ENCODE results near the gene ANKS1B.

The ANKS1B gene

DNA sequence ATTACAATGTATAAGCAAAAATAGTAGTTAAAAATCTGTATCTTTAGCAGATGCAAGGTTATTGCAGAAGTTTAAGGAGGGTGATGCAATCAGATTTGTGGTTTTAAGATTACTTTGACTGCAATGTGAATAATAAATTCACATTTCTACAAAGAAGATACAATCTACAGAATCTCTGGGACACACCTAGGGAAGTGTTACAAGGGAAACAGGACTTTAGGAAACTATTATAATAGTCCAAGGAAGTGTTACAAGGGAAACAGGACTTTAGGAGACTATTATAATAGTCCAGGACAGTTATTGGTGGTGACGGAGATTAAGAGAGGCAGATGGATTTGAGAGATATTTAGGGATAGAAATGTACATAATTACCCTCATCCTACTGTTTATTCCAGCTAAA lies 491.5 kb downstream of the ANKS1B start:
- in situ Hi-C loops (cut with MboI; ENCODE audit: low sequenced_read_pairs) = no loop called here

DNA sequence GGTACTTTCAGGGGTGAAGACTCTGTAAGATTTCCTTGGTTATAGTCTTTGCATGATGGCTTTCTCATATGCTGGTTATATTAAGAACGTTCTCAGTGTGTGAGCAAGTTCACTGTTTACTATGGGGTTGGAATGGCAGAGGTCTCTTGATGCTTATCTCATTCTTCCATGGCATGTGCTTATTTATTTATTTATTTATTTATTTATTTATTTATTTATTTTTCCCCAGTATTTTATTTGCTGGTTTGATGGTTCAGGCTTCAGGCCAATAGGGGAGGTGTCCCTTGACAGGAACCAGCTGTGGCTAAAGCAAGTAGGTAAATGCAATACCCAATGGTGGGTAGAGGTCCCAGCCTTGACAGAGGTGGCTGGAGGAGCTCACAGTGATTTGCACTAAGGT lies 498.5 kb downstream of the ANKS1B start:
- in situ Hi-C loops (cut with MboI; ENCODE audit: low sequenced_read_pairs) = no loop called here

DNA sequence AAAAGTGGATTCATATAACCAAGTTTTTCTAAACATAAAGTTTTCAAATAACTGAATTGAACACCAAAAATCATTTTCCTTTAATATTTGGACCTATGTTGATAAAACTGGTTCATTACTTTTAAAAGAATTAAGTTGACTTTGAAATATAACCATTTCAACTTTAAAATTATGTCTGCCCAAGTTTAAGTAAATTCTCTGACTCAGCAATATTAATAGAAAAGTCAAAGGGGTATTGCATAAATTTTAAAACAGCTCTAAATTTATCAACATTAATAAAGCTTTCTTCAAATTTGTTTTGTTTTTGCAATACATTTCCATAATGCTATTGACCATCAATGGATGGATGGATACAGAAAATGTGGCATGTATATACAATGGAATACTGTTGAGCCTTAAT lies 505.6 kb downstream of the ANKS1B start:
- in situ Hi-C loops (cut with MboI; ENCODE audit: low sequenced_read_pairs) = no loop called here

DNA sequence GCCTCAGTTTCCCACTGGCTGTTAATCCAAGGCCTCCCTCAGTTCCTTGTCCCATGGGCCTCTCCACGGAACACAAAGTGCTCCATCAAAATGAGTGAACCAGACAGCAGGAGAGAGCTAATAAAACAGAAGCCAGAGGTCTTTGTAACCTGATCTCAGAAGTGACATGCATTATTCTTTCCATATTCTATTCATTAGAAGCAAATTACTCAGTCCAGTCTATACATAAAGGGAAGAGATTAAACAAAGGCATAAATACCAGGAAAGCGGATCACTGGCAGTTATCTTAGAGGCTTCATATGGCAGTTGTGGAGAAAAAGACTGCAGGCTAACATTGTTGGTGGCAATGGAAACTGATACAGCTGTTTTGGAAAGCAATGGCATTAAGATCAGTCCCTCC lies 507.8 kb downstream of the ANKS1B start:
- in situ Hi-C loops (cut with MboI; ENCODE audit: low sequenced_read_pairs) = no loop called here

DNA sequence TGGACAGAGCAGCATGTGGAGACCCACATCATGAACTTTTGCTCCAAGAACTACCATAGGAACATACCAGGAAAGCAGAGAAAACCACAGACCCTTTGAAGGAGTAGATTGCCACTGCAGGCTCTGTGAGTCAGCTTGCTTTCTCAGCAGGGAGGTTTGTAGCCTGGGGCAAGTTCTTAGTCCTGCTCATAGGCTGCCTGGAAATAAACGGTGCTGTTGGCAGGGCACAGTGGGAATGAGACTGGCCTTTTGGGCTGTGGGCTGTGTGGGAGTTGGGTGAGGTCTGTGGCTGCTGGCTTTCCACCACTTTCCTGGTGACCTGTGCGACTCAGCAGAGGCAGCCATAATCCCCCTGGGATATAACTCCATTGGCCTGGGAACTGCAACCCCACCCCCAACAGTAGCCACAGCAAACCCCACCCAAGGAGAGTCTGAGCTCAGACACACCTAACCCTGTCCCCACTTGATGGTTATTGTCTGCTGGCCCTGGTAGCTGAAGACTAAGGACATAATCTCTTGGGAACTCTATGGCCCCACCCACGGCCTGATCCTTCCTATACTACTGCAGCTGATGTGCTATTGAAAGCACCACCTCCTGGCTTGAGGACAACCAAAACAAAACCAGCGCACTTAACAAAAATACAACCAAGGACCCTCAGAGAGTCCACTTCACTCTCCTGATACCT lies 529.2 kb downstream of the ANKS1B start:
- in situ Hi-C loops (cut with MboI; ENCODE audit: low sequenced_read_pairs) = no loop called here

DNA sequence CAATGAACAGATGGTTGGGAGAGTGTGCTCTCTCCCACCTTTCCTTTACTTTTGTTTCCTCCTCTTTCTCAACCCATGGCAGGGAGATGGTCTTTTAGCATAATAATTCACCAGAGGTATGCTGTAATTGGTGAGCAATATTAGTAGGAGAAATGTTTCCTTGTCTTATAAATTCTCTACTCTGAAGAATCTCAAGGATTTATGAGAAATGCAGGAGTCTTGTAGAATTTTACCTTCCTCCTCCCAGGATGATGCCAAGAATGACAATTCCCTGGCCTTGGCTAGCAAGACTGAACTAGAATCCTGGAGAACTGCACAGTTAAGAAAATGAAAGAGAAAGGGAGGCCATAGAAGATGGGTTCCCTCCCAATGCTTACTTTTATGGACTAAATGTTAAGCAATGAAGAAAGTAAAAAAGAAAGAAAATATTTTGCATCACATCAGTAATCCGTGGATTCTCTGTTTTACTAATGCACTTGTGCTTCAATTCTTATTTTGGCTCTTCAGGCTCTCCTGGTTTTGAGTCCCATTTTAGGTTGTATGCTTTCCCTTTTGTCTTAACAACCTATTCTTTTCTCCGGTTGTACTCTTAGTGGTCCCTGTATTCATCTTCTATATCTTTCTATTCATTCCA lies 530.1 kb downstream of the ANKS1B start:
- in situ Hi-C loops (cut with MboI; ENCODE audit: low sequenced_read_pairs) = no loop called here

DNA sequence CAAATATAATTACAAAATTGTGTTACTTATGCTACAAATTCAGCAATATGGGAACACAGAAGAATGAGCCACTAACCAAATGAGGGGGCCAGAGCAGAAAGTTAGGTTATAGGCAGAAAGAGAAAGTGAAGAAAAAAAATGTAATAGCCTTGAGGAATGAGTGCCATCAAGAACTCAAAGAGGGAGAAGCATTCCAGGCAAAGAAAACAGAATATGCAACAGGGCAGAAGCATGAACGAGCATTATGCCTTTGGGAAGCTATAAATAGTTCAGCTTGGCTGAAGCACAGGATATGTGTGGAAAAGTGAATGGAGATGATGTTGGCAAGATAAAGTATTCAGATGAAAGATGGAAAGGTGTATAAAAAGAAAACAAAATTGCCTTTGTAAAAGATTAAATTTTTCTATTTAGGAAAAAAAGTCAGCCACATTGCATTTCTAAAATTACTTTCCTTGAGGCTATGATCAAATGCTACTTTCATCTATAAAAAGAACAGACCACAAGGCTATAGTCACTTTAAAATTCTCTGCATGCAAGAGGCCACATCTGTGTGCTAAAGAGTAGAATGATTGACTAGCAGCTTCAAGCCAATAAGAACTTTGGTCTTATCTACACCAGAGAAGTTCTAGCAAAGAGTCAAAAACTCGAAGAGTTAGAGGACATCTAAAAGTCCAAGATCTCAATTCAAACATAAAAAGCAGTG lies 530.7 kb downstream of the ANKS1B start:
- in situ Hi-C loops (cut with MboI; ENCODE audit: low sequenced_read_pairs) = no loop called here

DNA sequence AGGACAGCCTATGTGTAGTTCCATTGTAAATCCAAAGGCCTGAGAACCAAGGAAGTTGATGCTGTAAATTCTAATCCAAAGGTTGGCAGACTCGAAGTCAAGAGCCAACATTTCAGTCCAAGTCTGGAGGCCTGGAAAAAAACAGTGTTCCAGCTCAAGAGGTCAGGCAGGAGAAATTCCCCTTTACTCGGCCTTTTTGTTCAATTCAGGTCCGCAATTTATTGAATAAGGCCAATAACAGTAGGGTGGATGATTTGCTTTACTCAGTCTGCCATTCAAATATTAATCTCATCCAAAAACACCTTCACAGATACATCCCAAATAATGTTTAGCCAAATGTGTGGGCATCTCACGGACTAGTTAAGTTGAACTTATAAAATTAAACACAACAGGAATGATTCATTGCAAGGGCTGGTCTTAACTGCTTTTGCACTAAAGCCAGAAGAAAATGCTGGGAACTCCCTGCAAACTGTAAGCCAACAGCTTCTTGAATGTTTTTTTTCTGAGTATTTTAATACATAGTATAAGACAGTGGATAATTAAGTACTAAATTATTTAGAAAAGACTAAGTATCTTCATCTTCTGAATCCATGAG lies 534.6 kb downstream of the ANKS1B start:
- in situ Hi-C loops (cut with MboI; ENCODE audit: low sequenced_read_pairs) = no loop called here

DNA sequence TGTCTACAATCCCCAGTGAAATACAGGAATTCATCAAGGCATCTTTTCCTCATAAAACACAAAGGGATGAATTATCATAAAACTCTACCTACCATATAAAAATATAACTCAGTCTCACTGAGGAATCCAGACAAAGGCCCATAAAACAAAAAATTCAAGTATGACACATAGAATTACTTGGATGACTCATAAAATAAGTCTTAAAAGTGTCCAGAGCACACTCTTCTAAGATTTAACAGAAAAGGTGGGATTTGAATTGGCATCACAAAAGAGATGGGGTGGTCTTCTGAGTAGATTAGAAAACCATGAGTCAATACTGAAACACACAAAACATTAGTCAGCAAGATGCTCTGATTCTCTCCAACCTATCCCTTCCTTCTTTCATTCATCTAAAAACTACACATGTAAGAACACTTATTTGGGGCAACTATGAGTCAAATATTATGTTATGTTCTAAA lies 539.8 kb downstream of the ANKS1B start:
- in situ Hi-C loops (cut with MboI; ENCODE audit: low sequenced_read_pairs) = no loop called here

DNA sequence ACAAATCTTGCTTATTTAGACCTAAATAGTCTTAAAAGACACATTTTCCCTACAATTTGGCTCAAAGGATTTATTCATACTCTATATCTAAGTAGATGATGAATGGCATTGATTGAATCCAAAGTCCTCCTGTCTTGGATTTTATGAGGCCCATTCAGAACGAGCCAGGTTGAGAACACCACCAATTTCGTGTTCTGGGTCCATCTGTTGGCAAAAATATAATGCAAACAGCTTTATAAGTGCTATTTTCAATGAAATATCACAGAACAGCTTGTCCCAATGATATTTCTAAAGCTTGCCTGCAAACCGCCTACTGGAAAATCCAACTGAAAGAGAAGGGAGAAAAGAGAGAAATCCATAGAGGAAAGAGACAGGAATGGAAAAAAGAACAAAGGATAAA lies 542.0 kb downstream of the ANKS1B start:
- in situ Hi-C loops (cut with MboI; ENCODE audit: low sequenced_read_pairs) = no loop called here

DNA sequence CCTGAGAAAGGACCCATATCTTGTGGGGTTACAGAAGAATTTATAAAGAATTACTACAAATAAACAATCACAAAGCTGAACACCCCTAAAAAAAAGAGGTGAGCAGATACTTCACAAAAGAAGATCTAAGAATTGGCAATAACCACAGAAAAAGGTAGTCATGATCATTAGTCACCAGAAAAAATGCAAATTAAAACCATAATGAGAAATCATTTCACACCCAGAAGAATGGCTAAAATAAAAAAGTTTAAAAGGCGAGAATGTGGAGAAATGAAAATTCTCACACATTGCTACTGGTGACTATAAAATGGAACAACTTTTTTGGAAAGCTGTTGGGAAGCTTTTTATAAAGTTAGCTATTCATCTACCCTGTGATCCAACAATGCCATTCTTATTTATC lies 545.3 kb downstream of the ANKS1B start:
- in situ Hi-C loops (cut with MboI; ENCODE audit: low sequenced_read_pairs) = no loop called here

DNA sequence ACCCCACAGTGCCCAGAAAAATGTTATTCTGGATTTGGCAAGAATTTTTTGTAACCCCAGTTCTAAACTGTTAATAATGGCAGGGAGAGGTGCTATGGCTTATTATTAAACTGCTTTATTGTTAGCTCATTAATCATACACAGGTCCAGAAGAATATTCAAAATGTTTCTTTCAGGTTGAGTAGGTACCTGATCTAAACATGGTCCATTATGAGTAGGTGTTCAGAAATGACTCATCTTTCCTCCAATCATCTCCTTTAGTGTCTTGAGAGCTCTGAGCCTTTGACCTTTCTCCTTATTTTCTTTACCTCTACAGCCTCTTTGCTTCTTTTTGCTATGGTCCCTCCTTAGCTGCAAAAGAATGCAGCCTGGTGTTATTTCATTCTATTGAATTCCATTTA lies 548.2 kb downstream of the ANKS1B start:
- in situ Hi-C loops (cut with MboI; ENCODE audit: low sequenced_read_pairs) = no loop called here

DNA sequence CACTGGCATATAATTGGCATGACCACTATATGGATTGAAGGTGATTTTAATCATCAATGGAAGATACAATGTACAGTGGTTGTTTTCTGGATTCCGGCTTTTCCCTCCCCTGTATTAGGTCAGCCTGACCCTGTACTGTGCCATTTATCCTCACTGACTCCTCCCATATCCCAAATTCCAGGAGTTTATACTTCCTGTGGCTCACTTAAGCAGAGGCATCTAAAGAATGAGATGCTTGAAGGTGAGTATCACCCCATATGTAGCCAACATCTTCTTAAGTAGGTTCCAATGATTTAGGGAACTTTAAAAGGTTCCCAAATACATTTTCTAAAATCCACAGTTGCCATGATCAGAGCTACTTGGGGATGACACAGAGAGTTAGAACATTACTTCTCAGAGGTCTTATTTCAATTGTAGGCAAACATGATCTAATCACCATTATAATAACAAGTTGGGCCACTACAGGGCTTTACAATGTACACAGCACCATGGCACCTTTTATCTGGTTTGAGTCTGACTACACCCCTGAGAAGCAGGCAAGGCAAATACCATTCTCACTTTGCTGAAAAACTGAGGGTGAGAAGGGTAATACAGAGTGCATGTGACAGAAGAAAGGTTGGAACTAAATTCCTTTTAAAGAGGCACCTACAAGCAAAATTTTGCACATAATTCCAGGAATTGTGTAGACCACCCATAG lies 549.5 kb downstream of the ANKS1B start:
- in situ Hi-C loops (cut with MboI; ENCODE audit: low sequenced_read_pairs) = no loop called here

DNA sequence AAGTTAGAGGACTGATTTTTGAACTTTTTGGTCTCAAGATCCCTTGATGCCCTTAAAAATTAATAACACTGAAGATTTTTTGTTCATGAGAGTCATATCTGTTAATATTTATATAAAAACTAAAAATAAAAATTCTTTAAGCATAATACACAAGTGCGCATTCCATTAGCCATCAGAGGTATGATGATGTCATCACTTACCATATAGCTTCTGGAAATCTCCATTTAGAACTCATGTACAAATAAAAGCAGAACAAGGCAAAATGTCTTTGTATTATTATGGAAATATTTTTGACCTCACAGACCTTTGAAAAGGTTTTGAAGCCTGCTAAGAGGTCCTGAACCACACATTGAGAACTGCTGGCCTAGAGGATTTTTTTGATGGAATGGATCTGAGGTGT lies 551.6 kb downstream of the ANKS1B start:
- in situ Hi-C loops (cut with MboI; ENCODE audit: low sequenced_read_pairs) = no loop called here

DNA sequence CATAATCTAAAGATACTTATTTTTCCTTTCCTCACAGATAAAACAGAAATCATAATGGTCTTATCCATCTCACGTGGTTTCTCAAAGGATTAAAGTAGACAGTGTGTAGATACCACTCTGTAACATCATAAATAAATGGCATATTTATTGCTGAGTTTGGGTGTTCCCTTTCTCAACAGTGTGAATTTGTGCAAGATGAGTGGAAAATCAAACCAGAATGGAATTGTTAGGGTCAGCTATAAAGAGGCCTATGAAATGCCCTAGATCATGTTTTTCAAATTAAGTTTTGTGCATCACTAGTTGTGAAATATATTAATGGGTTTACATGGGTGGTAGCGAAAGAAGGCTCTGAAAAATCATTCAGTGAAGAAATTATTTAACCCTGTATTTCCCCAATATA lies 553.5 kb downstream of the ANKS1B start:
- in situ Hi-C loops (cut with MboI; ENCODE audit: low sequenced_read_pairs) = no loop called here

DNA sequence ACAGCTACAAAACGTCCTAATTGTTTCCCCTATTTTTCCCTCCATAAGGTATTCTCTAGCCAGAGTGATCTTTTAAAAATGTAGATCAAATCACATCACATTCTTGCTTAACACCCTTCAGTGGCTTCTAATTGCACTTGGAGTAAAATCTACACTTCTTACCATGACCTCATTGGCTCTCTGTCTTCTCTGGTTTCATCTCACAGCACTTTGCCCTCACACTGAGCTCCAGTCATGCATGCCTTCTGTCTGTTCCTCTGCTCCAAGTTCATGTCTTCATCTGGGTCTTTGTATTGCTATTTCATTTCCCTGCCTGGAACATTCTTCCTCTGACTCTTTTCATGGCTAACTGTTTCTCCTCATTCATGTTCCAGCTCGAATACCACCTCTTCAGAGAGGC lies 557.6 kb downstream of the ANKS1B start:
- in situ Hi-C loops (cut with MboI; ENCODE audit: low sequenced_read_pairs) = no loop called here

DNA sequence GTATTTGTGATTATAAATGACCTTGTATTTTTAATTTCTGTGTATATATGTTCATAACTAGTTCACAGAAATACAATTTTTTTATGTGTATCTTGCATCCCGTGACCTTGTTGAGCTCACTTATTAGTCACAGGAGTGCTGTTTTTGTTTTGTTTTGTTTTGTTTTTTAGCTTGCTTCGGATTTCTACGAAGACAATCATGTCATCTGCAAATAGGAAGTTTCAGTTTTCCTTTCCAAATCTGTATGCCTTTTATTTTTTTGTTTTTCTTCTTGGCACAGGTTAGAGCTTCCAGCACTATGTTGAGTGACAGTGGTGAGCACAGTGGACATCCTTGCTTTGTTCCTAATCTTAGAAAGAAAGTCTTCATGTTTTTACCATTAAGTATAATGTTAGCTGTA lies 566.4 kb downstream of the ANKS1B start:
- in situ Hi-C loops (cut with MboI; ENCODE audit: low sequenced_read_pairs) = no loop called here

DNA sequence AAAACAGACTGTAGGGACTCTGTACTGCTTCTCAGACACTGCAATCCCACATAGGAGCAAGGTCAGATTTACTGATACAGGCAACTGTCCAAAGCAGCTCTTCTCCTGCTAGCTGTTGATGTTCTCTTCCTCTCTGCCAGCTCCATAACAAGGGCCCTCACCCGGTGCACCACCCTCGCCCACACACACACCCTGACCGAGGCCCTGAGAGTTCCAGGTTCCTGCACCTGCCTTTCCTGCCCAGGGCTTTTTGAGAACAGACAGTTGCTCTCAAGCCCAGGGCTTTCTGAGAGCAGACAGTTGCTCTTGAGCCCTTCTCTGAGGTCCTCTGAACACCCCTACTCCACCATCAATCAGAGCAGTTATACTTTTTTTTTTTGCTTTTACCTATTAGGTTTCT lies 571.0 kb downstream of the ANKS1B start:
- in situ Hi-C loops (cut with MboI; ENCODE audit: low sequenced_read_pairs) = no loop called here

DNA sequence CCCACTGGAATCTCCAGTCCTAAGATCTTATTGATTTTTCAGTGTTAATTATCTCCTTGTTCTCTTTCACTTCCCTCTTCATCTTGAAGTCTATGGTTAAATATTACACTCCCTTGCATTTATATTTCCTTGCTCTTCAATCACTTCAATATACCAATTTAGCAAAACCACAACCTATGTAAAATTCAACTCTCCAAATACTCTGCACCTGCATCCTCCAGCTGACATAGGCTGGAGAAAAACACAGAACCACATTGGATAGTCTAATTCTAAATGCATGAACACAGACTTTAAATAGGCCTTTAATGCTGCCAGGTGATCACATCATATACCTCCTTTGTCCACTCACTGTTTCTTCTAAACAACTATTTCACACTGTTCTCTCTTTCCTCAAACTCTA lies 591.0 kb downstream of the ANKS1B start:
- in situ Hi-C loops (cut with MboI; ENCODE audit: low sequenced_read_pairs) = no loop called here

DNA sequence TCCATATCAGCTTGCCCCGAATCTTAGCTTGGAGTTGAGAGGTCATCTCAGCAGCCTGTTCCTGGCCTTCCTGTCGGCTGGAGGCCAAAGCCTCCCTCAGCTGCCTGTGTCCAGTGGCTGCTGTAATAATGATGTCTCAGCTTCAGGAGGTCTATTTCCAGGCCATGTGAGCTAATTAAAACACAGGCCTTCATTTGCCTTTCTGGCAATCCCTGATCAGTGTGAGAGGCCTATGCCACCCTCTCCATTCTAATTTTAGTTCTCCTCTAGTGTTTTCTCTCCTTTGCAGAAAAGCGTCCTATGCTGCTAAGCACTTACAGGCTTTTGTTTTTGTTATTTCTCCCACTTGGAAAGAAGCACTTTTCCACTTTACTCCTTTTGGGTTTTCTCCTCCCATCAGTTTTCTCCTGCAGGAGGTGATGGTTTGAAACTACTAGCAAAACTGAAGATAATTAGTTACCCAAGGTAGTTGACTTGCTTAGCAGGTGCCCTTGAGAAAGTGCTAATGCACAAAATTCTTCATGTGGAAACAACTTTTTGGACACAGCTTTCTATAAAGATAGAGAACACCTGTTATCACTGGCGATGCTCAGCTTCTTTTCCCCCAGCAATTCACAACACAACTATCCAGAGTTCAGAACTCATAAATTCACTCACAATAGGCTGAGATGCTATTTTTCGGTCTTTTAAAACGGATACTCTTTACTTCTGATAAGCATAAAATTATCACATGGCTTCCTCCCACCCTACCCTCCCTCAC lies 592.5 kb downstream of the ANKS1B start:
- in situ Hi-C loops (cut with MboI; ENCODE audit: low sequenced_read_pairs) = no loop called here

DNA sequence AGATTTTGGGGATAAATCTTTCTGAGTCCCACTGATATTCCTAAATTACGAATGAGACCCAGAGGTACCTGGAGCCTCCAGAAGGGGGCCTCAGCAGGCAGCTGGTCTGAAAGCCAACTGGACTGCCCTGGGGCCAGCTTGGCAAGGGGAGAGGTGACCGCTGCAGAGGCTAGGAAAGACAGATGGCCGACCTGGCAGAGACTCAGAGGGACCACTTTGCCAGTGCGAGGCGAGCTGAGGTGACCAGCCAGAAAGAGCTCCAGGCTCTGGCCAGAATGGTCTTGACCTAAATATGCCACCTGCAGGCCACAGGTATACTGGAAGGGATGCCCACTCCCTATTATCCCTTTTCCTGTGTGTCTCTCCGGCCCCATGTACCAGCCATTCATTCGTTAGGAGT lies 594.0 kb downstream of the ANKS1B start:
- in situ Hi-C loops (cut with MboI; ENCODE audit: low sequenced_read_pairs) = no loop called here
